ENCODE data around the gene CCDC112. TPM values are rescaled to one million over a fixed set of nuclear protein-coding genes. Genes with fewer than 3 reads are reported as not detected.

Gene CCDC112
- total and polyA plus RNA-seq, 8 donors = 5.2 to 70.1 (median 6.8) TPM

GRCh38 chr5:115298811-115299210 lies 2.4 kb upstream of the CCDC112 start:
- no peaks in the 10 kb centered on the region for H3K9me3 ChIP-seq
- H3K27ac ChIP-seq = no peak overlapping the region
- WGBS, 5 donors = 30 to 88% (median 38%) methylated on average over 1 of the region's 1 CpG
- peaks cover 6 to 23% (median 12%) of the 10 kb centered on the region in 4 donors for H3K4me1 ChIP-seq
- no peak for DNase-seq
- H3K4me3 ChIP-seq = no peak overlapping the region
- intact Hi-C loops (cut with DNase I; ENCODE audit: low total_unique reads) = no loop called here
- no peaks in the 10 kb centered on the region for H3K36me3 ChIP-seq
- TF ChIP-seq POLR2AphosphoS5 (IDR thresholded peaks at IDR 0.05) = no peak
- no peak for TF ChIP-seq POLR2A (IDR thresholded peaks at IDR 0.05)
- TF ChIP-seq CTCF (IDR thresholded peaks at IDR 0.05) = no peak
- TF ChIP-seq EP300 (IDR thresholded peaks at IDR 0.05) = no peak
- no peaks in the 10 kb centered on the region for H3K27me3 ChIP-seq

- H3K4me1 ChIP-seq = peaks cover 6 to 23% (median 12%) of the 10 kb centered on the region in 4 donors
- no peaks in the 10 kb centered on the region for H3K27me3 ChIP-seq
- H3K27ac ChIP-seq = peak overlapping the region in 3 of 5 donors; percentile 20 to 86 (median 22)
- DNase-seq = peak in 1 of 2 donors; percentile 31
- 40 to 54% (median 49%) methylated on average over 5 of the region's 5 CpGs for WGBS, 5 donors
- no peak for TF ChIP-seq EP300 (IDR thresholded peaks at IDR 0.05)
- TF ChIP-seq CTCF (IDR thresholded peaks at IDR 0.05) = no peak
- no peak for TF ChIP-seq POLR2A (IDR thresholded peaks at IDR 0.05)
- no peak for TF ChIP-seq POLR2AphosphoS5 (IDR thresholded peaks at IDR 0.05)
- intact Hi-C loops (cut with DNase I; ENCODE audit: low total_unique reads) = no loop called here
- no peaks in the 10 kb centered on the region for H3K36me3 ChIP-seq
- peak overlapping the region; percentile 89 to 94 (median 92) for H3K4me3 ChIP-seq
- no peaks in the 10 kb centered on the region for H3K9me3 ChIP-seq
Measured at GRCh38 chr5:115297031-115297430, 577 bp upstream of the CCDC112 start.

- no peaks in the 10 kb centered on the region for H3K27me3 ChIP-seq
- DNase-seq = no peak
- H3K36me3 ChIP-seq = no peaks in the 10 kb centered on the region
- H3K27ac ChIP-seq = peak overlapping the region; percentile 78 to 87 (median 86)
- peak overlapping the region; percentile 89 to 94 (median 92) for H3K4me3 ChIP-seq
- no peak for TF ChIP-seq CTCF (IDR thresholded peaks at IDR 0.05)
- TF ChIP-seq POLR2A (IDR thresholded peaks at IDR 0.05) = no peak
- TF ChIP-seq EP300 (IDR thresholded peaks at IDR 0.05) = no peak
- TF ChIP-seq POLR2AphosphoS5 (IDR thresholded peaks at IDR 0.05) = no peak
- H3K9me3 ChIP-seq = no peaks in the 10 kb centered on the region
- intact Hi-C loops (cut with DNase I; ENCODE audit: low total_unique reads) = no loop called here
- 9 to 14% (median 10%) methylated on average over 11 of the region's 11 CpGs for WGBS, 5 donors
- peaks cover 6 to 23% (median 12%) of the 10 kb centered on the region in 4 donors for H3K4me1 ChIP-seq
Measured at GRCh38 chr5:115295777-115296123, 704 bp downstream of the CCDC112 start.

- H3K36me3 ChIP-seq = no peaks in the 10 kb centered on the region
- no peak overlapping the region for H3K4me3 ChIP-seq
- no peaks in the 10 kb centered on the region for H3K27me3 ChIP-seq
- H3K27ac ChIP-seq = no peak overlapping the region
- TF ChIP-seq EP300 (IDR thresholded peaks at IDR 0.05) (no peak), POLR2AphosphoS5 (IDR thresholded peaks at IDR 0.05) (no peak), CTCF (IDR thresholded peaks at IDR 0.05) (no peak), POLR2A (IDR thresholded peaks at IDR 0.05) (no peak)
- DNase-seq = no peak
- intact Hi-C loops (cut with DNase I; ENCODE audit: low total_unique reads) = no loop called here
- H3K4me1 ChIP-seq = peaks cover 6 to 18% (median 10%) of the 10 kb centered on the region in 4 donors
- H3K9me3 ChIP-seq = no peaks in the 10 kb centered on the region
Measured at GRCh38 chr5:115291397-115291796, 5.1 kb downstream of the CCDC112 start.
